ENCODE results near the gene CAMK2D.

Gene CAMK2D

GRCh38 chr4:113469023-113469390 is 292.5 kb downstream of the CAMK2D start:
- Histone ChIP-seq H3K36me3 (ENCODE audit: insufficient read depth, low read length) (no peaks in the 10 kb centered on the region), H3K27ac (no peak overlapping the region), H3K4me3 (no peak overlapping the region), H3K9ac (ENCODE audit: insufficient read length) (no peak overlapping the region), H3K9me3 (ENCODE audit: low read depth, low read length) (no peaks in the 10 kb centered on the region)
- no peak for DNase-seq (ENCODE audit: low read depth, low spot score)
- no peak for TF ChIP-seq EZH2 (IDR thresholded peaks at IDR 0.05)
- no peak for TF ChIP-seq POLR2AphosphoS5 (IDR thresholded peaks at IDR 0.05; ENCODE audit: borderline replicate concordance, low read depth, low read length)
- TF ChIP-seq FOXP2 (optimal IDR thresholded peaks at IDR 0.05; ENCODE audit: control extremely low read depth, extremely low read length, insufficient read depth), result no peak

GRCh38 chr4:113468165-113469022 is 293.1 kb downstream of the CAMK2D start:
- Histone ChIP-seq H3K27ac (no peak overlapping the region), H3K9ac (ENCODE audit: insufficient read length) (no peak overlapping the region), H3K9me3 (ENCODE audit: low read depth, low read length) (no peaks in the 10 kb centered on the region), H3K36me3 (ENCODE audit: insufficient read depth, low read length) (no peaks in the 10 kb centered on the region), H3K4me3 (no peak overlapping the region)
- TF ChIP-seq POLR2AphosphoS5 (IDR thresholded peaks at IDR 0.05; ENCODE audit: borderline replicate concordance, low read depth, low read length) (no peak), FOXP2 (optimal IDR thresholded peaks at IDR 0.05; ENCODE audit: control extremely low read depth, extremely low read length, insufficient read depth) (no peak), EZH2 (IDR thresholded peaks at IDR 0.05) (no peak)
- no peak for DNase-seq (ENCODE audit: low read depth, low spot score)

- H3K9me3 ChIP-seq (ENCODE audit: low read depth, low read length), result no peaks in the 10 kb centered on the region
- H3K9ac ChIP-seq (ENCODE audit: insufficient read length), result no peak overlapping the region
- DNase-seq (ENCODE audit: low read depth, low spot score), result no peak
- TF ChIP-seq EZH2 (IDR thresholded peaks at IDR 0.05), result no peak
- no peak for TF ChIP-seq POLR2AphosphoS5 (IDR thresholded peaks at IDR 0.05; ENCODE audit: borderline replicate concordance, low read depth, low read length)
- no peak for TF ChIP-seq FOXP2 (optimal IDR thresholded peaks at IDR 0.05; ENCODE audit: control extremely low read depth, extremely low read length, insufficient read depth)
- H3K4me3 ChIP-seq, result no peak overlapping the region
- H3K36me3 ChIP-seq (ENCODE audit: insufficient read depth, low read length), result no peaks in the 10 kb centered on the region
- H3K27ac ChIP-seq, result no peak overlapping the region
Measured at GRCh38 chr4:113467581-113467980, 294.0 kb downstream of the CAMK2D start.

- no peaks in the 10 kb centered on the region for H3K9me3 ChIP-seq (ENCODE audit: low read depth, low read length)
- no peaks in the 10 kb centered on the region for H3K36me3 ChIP-seq (ENCODE audit: insufficient read depth, low read length)
- DNase-seq (ENCODE audit: low read depth, low spot score), result no peak
- no peak overlapping the region for H3K4me3 ChIP-seq
- no peak overlapping the region for H3K27ac ChIP-seq
- no peak for TF ChIP-seq FOXP2 (optimal IDR thresholded peaks at IDR 0.05; ENCODE audit: control extremely low read depth, extremely low read length, insufficient read depth)
- no peak for TF ChIP-seq EZH2 (IDR thresholded peaks at IDR 0.05)
- no peak for TF ChIP-seq POLR2AphosphoS5 (IDR thresholded peaks at IDR 0.05; ENCODE audit: borderline replicate concordance, low read depth, low read length)
- H3K9ac ChIP-seq (ENCODE audit: insufficient read length), result no peak overlapping the region
Measured at GRCh38 chr4:113462286-113462685, 299.3 kb downstream of the CAMK2D start.

- Histone ChIP-seq H3K4me3 (no peak overlapping the region), H3K9ac (ENCODE audit: insufficient read length) (no peak overlapping the region), H3K36me3 (ENCODE audit: insufficient read depth, low read length) (no peaks in the 10 kb centered on the region), H3K9me3 (ENCODE audit: low read depth, low read length) (no peaks in the 10 kb centered on the region), H3K27ac (no peak overlapping the region)
- DNase-seq (ENCODE audit: low read depth, low spot score), result no peak
- TF ChIP-seq POLR2AphosphoS5 (IDR thresholded peaks at IDR 0.05; ENCODE audit: borderline replicate concordance, low read depth, low read length), result no peak
- TF ChIP-seq FOXP2 (optimal IDR thresholded peaks at IDR 0.05; ENCODE audit: control extremely low read depth, extremely low read length, insufficient read depth), result no peak
- TF ChIP-seq EZH2 (IDR thresholded peaks at IDR 0.05), result no peak
Measured at GRCh38 chr4:113461281-113461680, 300.3 kb downstream of the CAMK2D start.

GRCh38 chr4:113457886-113458285 is 303.7 kb downstream of the CAMK2D start:
- Histone ChIP-seq H3K9me3 (ENCODE audit: low read depth, low read length) (no peaks in the 10 kb centered on the region), H3K27ac (no peak overlapping the region), H3K4me3 (no peak overlapping the region), H3K36me3 (ENCODE audit: insufficient read depth, low read length) (no peaks in the 10 kb centered on the region), H3K9ac (ENCODE audit: insufficient read length) (no peak overlapping the region)
- no peak for TF ChIP-seq EZH2 (IDR thresholded peaks at IDR 0.05)
- no peak for TF ChIP-seq POLR2AphosphoS5 (IDR thresholded peaks at IDR 0.05; ENCODE audit: borderline replicate concordance, low read depth, low read length)
- TF ChIP-seq FOXP2 (optimal IDR thresholded peaks at IDR 0.05; ENCODE audit: control extremely low read depth, extremely low read length, insufficient read depth), result no peak
- no peak for DNase-seq (ENCODE audit: low read depth, low spot score)

- no peak for DNase-seq (ENCODE audit: low read depth, low spot score)
- H3K9ac ChIP-seq (ENCODE audit: insufficient read length), result no peak overlapping the region
- no peaks in the 10 kb centered on the region for H3K36me3 ChIP-seq (ENCODE audit: insufficient read depth, low read length)
- no peak overlapping the region for H3K4me3 ChIP-seq
- no peak for TF ChIP-seq FOXP2 (optimal IDR thresholded peaks at IDR 0.05; ENCODE audit: control extremely low read depth, extremely low read length, insufficient read depth)
- no peak for TF ChIP-seq POLR2AphosphoS5 (IDR thresholded peaks at IDR 0.05; ENCODE audit: borderline replicate concordance, low read depth, low read length)
- TF ChIP-seq EZH2 (IDR thresholded peaks at IDR 0.05), result no peak
- H3K9me3 ChIP-seq (ENCODE audit: low read depth, low read length), result no peaks in the 10 kb centered on the region
- no peak overlapping the region for H3K27ac ChIP-seq
Measured at GRCh38 chr4:113457121-113457520, 304.4 kb downstream of the CAMK2D start.

- H3K4me3 ChIP-seq, result no peak overlapping the region
- no peaks in the 10 kb centered on the region for H3K9me3 ChIP-seq (ENCODE audit: low read depth, low read length)
- no peaks in the 10 kb centered on the region for H3K36me3 ChIP-seq (ENCODE audit: insufficient read depth, low read length)
- TF ChIP-seq POLR2AphosphoS5 (IDR thresholded peaks at IDR 0.05; ENCODE audit: borderline replicate concordance, low read depth, low read length) (no peak), EZH2 (IDR thresholded peaks at IDR 0.05) (no peak), FOXP2 (optimal IDR thresholded peaks at IDR 0.05; ENCODE audit: control extremely low read depth, extremely low read length, insufficient read depth) (no peak)
- H3K9ac ChIP-seq (ENCODE audit: insufficient read length), result no peak overlapping the region
- H3K27ac ChIP-seq, result no peak overlapping the region
- no peak for DNase-seq (ENCODE audit: low read depth, low spot score)
Measured at GRCh38 chr4:113455061-113455460, 306.5 kb downstream of the CAMK2D start.
